Erythroblast (primary cell): Measurements from ENCODE around the gene SUPT16H.

Source experiments
- DNase-seq, 2 experiments: peaks; one replicate each; lab custom pipeline; 2025; lab: John Stamatoyannopoulos, UW
- GATA1 ChIP-seq: IDR thresholded peaks from 2 replicates; pipeline ENCODE4 v1.6.1; 2011; ENCODE audit warnings: low read depth, mild to moderate bottlenecking, control low read depth, low read length, moderate library complexity
- POLR2A ChIP-seq: IDR thresholded peaks from 2 replicates; pipeline ENCODE4 v1.6.1; 2011; ENCODE audit warnings: mild to moderate bottlenecking, low read length

The SUPT16H gene

GRCh38 chr14:21302013-21302835 is 81.6 kb downstream of the SUPT16H start:
- TF ChIP-seq GATA1 (no peak), POLR2A (no peak)

More at GRCh38 chr14:21302013-21302835, 81.6 kb downstream of the SUPT16H start:
- no peak for DNase-seq
